SJSA1 (cell line): Measurements from ENCODE around the gene C1orf167. TPM values are rescaled to one million over a fixed set of nuclear protein-coding genes. Genes with fewer than 3 reads are reported as not detected.
A peak's percentile ranks its signal among the peaks of the same experiment; 100 is the strongest.

Experiments used
- DNase-seq, 2 experiments: peaks; one replicate each; pipeline ENCODE4 v3.0.0-alpha.2; 2015 to 2020; ENCODE audit warnings: low spot score in 2 of 2, low read depth in 1 of 2
- H3K27ac ChIP-seq: fragments of 250-450 bp; sonication (Bioruptor Pico); 2 replicates; pipeline ENCODE4 v1.5.1; 2020; ENCODE audit warnings: mild to moderate bottlenecking, moderate library complexity
- H3K27me3 ChIP-seq: fragments of 250-450 bp; sonication (Bioruptor Pico); replicated peaks from 2 replicates; pipeline ENCODE4 v1.5.1; 2020; ENCODE audit warnings: mild to moderate bottlenecking, moderate library complexity
- H3K36me3 ChIP-seq: fragments of 250-450 bp; sonication (Bioruptor Pico); 2 replicates; pipeline ENCODE4 v1.5.1; 2020; ENCODE audit warnings: mild to moderate bottlenecking
- H3K4me1 ChIP-seq: fragments of 250-450 bp; sonication (Bioruptor Pico); replicated peaks from 2 replicates; pipeline ENCODE4 v1.6.1; 2021; ENCODE audit warnings: mild to moderate bottlenecking
- H3K4me3 ChIP-seq: fragments of 250-450 bp; sonication (Bioruptor Pico); 2 replicates; pipeline ENCODE4 v1.5.1; 2020; ENCODE audit warnings: mild to moderate bottlenecking
- H3K9me3 ChIP-seq: fragments of 250-450 bp; sonication (Bioruptor Pico); replicated peaks from 2 replicates; pipeline ENCODE4 v1.5.1; 2020; ENCODE audit warnings: mild to moderate bottlenecking
- total RNA-seq: library from RNA; depleted of rRNA; stranded (reverse); fragments of >200 nt; shearing (Covaris generic); gene quantifications from 2 replicates; pipeline ENCODE4 v1.2.3, GENCODE V29; 2014

The C1orf167 gene
- total RNA-seq, 1 experiment from 2014 or later = not detected

DNA sequence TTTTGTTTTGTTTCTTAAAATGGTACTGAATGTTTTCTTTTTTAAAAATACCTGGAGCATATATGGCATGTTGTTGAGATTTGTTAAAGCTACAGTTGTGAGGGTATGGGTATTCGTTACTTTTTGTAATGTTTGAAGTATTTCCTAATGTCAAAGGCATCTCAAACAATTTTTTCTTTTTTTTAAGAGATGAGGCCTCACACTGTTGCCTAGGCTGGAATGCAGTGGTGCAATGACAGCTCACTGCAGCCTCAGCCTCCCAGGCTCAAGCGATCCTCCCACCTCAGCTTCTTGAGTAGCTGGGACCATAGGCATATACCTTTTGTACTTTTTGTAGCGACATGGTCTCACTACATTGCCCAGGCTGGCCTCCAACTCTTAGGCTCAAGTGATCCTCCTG lies 60.1 kb downstream of the C1orf167 start:
- Histone ChIP-seq H3K36me3 (peaks cover 26% of the 10 kb centered on the region), H3K27ac (peak overlapping the region; percentile 29; the same call in 1 of the 2 replicates), H3K4me3 (no peak overlapping the region), H3K4me1 (peaks cover 5% of the 10 kb centered on the region), H3K9me3 (no peaks in the 10 kb centered on the region), H3K27me3 (no peaks in the 10 kb centered on the region)
- DNase-seq = no peak

DNA sequence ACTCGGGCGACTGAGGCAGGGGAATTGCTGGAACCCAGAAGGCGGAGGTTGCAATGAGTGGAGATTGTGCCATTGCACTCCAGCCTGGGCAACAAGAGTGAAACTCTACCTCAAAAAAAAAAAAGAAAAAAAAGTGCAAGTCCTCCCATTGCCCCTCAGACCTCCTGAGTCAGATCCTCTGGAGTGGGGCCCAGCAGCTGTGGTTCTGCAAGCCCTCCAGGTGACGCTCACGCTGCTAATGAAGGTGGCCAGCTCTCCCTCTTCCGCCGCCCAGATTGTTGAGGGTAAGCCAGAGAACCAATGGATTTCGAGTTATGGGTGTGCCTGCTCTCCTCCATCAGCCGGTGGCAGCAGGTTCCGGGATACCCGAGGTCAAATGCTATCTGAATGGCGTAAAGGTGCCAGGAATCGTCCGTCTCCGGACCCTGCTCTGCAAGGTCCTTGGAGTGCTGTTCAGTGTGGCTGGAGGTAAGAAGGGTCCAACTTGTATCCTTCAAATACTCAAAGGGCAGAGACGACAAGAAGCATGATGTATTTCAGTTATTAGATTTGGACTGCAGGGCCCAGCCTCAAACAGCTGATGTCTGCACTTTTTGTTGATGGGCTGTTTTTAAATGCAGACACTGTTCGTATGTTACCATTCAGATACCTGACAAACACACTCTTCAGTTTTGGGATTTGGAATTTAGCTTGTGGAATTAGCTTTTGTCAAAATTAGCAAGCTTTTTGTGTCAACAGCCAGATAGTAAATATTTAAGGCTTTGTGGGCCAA lies 61.6 kb downstream of the C1orf167 start:
- H3K4me3 ChIP-seq = no peak overlapping the region
- no peaks in the 10 kb centered on the region for H3K27me3 ChIP-seq
- DNase-seq = no peak

GRCh38 chr1:11825131-11825530 lies 63.1 kb downstream of the C1orf167 start:
- H3K27ac ChIP-seq = no peak overlapping the region
- H3K9me3 ChIP-seq = no peaks in the 10 kb centered on the region
- no peak overlapping the region for H3K4me3 ChIP-seq
- peaks cover 5% of the 10 kb centered on the region for H3K4me1 ChIP-seq
- no peaks in the 10 kb centered on the region for H3K27me3 ChIP-seq
- no peak for DNase-seq
- H3K36me3 ChIP-seq = peaks cover 31% of the 10 kb centered on the region

More for the DNA sequence above, 61.6 kb downstream of the C1orf167 start:
- H3K9me3 ChIP-seq = no peaks in the 10 kb centered on the region
- H3K4me1 ChIP-seq = peaks cover 5% of the 10 kb centered on the region
- no peak overlapping the region for H3K27ac ChIP-seq
- peaks cover 24% of the 10 kb centered on the region for H3K36me3 ChIP-seq

- peaks cover 34% of the 10 kb centered on the region for H3K36me3 ChIP-seq
- H3K4me3 ChIP-seq = no peak overlapping the region
- no peak for DNase-seq
- H3K9me3 ChIP-seq = no peaks in the 10 kb centered on the region; the same call in 1 of the 2 replicates
- no peaks in the 10 kb centered on the region for H3K4me1 ChIP-seq
- no peak overlapping the region for H3K27ac ChIP-seq
- H3K27me3 ChIP-seq = no peaks in the 10 kb centered on the region
Measured at GRCh38 chr1:11826946-11827345, 65.0 kb downstream of the C1orf167 start.

DNA sequence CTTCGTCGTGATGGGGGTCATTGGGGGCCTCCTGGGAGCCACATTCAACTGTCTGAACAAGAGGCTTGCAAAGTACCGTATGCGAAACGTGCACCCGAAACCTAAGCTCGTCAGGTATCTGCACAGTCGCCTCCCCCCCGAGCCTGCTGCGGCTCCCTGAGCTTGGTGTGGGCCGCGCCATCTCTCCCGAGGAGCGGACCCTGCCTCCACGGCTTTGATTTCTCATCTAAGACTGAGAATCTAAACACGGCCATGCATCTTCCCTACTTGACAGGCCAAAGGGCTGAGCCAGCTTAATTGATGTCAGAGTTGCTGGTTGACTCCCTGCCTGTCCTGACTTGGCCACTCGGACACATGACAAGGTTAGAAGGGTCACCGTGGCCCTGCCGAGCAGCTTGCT lies 66.5 kb downstream of the C1orf167 start:
- Histone ChIP-seq H3K4me3 (no peak overlapping the region), H3K9me3 (no peaks in the 10 kb centered on the region; the same call in 1 of the 2 replicates), H3K27me3 (no peaks in the 10 kb centered on the region), H3K27ac (no peak overlapping the region), H3K36me3 (peaks cover 30% of the 10 kb centered on the region), H3K4me1 (no peaks in the 10 kb centered on the region)
- DNase-seq = no peak

- no peak for DNase-seq
- Histone ChIP-seq H3K36me3 (peaks cover 56% of the 10 kb centered on the region), H3K9me3 (no peaks in the 10 kb centered on the region; the same call in 1 of the 2 replicates), H3K4me1 (no peaks in the 10 kb centered on the region), H3K27me3 (no peaks in the 10 kb centered on the region), H3K27ac (no peak overlapping the region), H3K4me3 (no peak overlapping the region)
Measured at GRCh38 chr1:11831945-11832725, 70.1 kb downstream of the C1orf167 start.

GRCh38 chr1:11833497-11833896 lies 71.5 kb downstream of the C1orf167 start:
- H3K9me3 ChIP-seq = no peaks in the 10 kb centered on the region; the same call in 1 of the 2 replicates
- peaks cover 57% of the 10 kb centered on the region for H3K36me3 ChIP-seq
- H3K4me3 ChIP-seq = no peak overlapping the region
- no peaks in the 10 kb centered on the region for H3K4me1 ChIP-seq
- DNase-seq = no peak
- no peak overlapping the region for H3K27ac ChIP-seq
- H3K27me3 ChIP-seq = no peaks in the 10 kb centered on the region

- Histone ChIP-seq H3K4me3 (no peak overlapping the region), H3K27me3 (no peaks in the 10 kb centered on the region), H3K36me3 (peaks cover 57% of the 10 kb centered on the region), H3K9me3 (no peaks in the 10 kb centered on the region; the same call in 1 of the 2 replicates), H3K4me1 (no peaks in the 10 kb centered on the region), H3K27ac (no peak overlapping the region)
- no peak for DNase-seq
Measured at GRCh38 chr1:11833900-11834299, 71.9 kb downstream of the C1orf167 start.

- H3K27me3 ChIP-seq = no peaks in the 10 kb centered on the region
- no peak for DNase-seq
- peaks cover 65% of the 10 kb centered on the region for H3K36me3 ChIP-seq
- no peaks in the 10 kb centered on the region; the same call in 1 of the 2 replicates for H3K9me3 ChIP-seq
- H3K27ac ChIP-seq = no peak overlapping the region
- H3K4me1 ChIP-seq = no peaks in the 10 kb centered on the region
- H3K4me3 ChIP-seq = no peak overlapping the region
Measured at GRCh38 chr1:11835441-11836225, 73.6 kb downstream of the C1orf167 start.

GRCh38 chr1:11836955-11837766 lies 75.2 kb downstream of the C1orf167 start:
- peaks cover 78% of the 10 kb centered on the region for H3K36me3 ChIP-seq
- no peaks in the 10 kb centered on the region for H3K4me1 ChIP-seq
- DNase-seq = no peak
- no peak overlapping the region for H3K4me3 ChIP-seq
- no peak overlapping the region for H3K27ac ChIP-seq
- H3K9me3 ChIP-seq = no peaks in the 10 kb centered on the region
- H3K27me3 ChIP-seq = no peaks in the 10 kb centered on the region

DNA sequence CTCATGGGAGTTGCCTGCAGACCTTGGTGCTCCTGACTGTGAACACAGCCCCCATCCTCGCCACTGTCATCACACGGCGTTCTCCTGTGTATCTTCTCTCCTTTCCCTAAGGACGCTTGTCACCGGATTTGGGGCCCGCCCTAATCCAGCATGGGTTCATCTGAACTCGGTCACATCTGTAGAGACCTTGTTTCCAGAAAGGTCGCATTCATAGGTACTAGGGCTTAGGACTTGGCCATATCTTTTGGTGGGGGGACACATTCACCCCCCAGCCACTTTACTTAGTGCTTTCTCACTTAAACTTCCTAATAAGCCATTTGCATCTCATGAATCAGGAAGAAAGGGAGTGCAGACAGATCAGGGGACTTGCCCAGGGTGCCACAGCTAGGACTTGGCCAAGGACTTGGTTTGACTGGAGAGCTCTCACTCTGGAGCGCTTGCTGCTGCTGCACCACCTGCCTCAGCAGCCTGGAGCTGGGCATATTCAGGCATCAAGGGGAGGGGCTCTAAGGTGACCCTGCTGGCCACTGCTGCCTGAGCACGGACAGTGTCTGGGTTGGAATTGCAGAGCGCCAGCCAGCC lies 75.9 kb downstream of the C1orf167 start:
- H3K27me3 ChIP-seq = no peaks in the 10 kb centered on the region
- H3K4me3 ChIP-seq = no peak overlapping the region
- no peak overlapping the region for H3K27ac ChIP-seq
- no peaks in the 10 kb centered on the region for H3K9me3 ChIP-seq
- no peaks in the 10 kb centered on the region for H3K4me1 ChIP-seq
- H3K36me3 ChIP-seq = peaks cover 78% of the 10 kb centered on the region
- no peak for DNase-seq

- H3K9me3 ChIP-seq = no peaks in the 10 kb centered on the region
- H3K27ac ChIP-seq = no peak overlapping the region
- H3K4me1 ChIP-seq = no peaks in the 10 kb centered on the region
- no peaks in the 10 kb centered on the region for H3K27me3 ChIP-seq
- H3K36me3 ChIP-seq = peaks cover 71% of the 10 kb centered on the region
- peak; percentile 45 to 70 for DNase-seq
- no peak overlapping the region for H3K4me3 ChIP-seq
Measured at GRCh38 chr1:11838349-11839272, 76.6 kb downstream of the C1orf167 start.
